GM10248 (cell line): ENCODE results near the gene KRTDAP.
A peak's percentile ranks its signal among the peaks of the same experiment; 100 is the strongest.

ENCODE experiments used
- CTCF ChIA-PET: fragments of 300-600 bp; sonication (Branson Sonifier 250); formaldehyde crosslinking; extraction: SDS; loops from one replicate; lab custom pipeline; 2021; ENCODE audit warnings: antibody characterized with exemption; lab: Yijun Ruan, JAX
- POLR2A ChIA-PET: fragments of 350-650 bp; sonication (Branson Sonifier 250); formaldehyde crosslinking; extraction: SDS; loops from one replicate; lab custom pipeline; 2020; ENCODE audit warnings: antibody characterized with exemption; lab: Yijun Ruan, JAX
- DNase-seq: peaks from one replicate; pipeline ENCODE4 v3.0.0; 2012; ENCODE audit errors: extremely low spot score
- TF ChIP-seq, protein P1 (sequence below): IDR thresholded peaks from 2 replicates; pipeline ENCODE4 v1.5.1; 2012; ENCODE audit warnings: mild to moderate bottlenecking, low read depth; ENCODE audit errors: extremely low read depth, missing control alignments, control extremely low read depth

Gene KRTDAP

DNA sequence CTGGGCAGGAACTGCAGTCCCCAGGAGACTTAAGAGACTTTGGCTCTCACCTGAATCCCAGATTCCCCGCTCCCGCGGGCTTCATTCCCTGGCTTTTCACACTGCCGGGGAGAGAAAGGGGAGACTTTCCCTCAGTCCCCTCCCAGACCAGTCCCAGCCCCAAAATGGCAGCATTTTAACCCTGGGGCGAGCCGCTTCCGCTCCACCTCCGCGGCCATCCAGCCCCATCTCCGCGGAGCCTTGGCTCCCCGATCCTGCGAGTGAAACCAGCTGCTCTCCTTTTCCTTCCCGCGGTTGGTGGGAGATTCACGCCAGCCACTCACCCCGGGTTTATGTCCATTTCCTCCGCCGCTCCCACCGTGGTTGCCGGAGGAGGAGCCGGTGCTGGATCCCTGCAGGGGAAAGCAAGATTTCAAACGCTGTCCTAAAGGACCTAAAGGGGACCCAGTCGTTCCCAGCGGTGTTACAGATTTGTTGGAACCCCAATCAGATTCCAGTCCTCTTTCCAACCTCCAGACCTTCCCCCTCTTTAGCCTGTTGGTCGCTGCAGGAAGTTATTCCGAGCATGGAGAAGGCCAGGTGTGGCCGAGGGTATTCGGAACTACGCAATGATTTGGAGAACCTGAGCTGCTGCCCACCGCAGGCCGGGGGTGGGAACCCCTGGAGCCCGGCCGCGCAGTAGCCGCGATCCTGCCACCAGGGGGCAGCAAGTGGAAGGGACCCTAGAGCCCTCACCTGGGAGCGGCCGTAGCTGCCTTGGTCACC lies 19.8 kb upstream of the KRTDAP start:
- POLR2A ChIA-PET, result interaction anchor here (0.6 to 1.3 kb wide), 3 partner anchors 19 to 157 kb away, joined by 3 to 4 read pairs (median 4); no protein-coding TSS in a partner anchor

GRCh38 chr19:35509018-35509652 lies 18.9 kb upstream of the KRTDAP start:
- ChIA-PET POLR2A (interaction anchor here (0.6 to 1.3 kb wide), 2 partner anchors 153 to 156 kb away, joined by 4 read pairs; no protein-coding TSS in a partner anchor), CTCF (interaction anchor here (0.8 to 8.1 kb wide), 27 partner anchors 11 to 240 kb away, joined by 3 to 126 read pairs (median 5); partner anchors contain the start of genes FFAR2 and USF2)
- TF ChIP-seq, protein P1, sequence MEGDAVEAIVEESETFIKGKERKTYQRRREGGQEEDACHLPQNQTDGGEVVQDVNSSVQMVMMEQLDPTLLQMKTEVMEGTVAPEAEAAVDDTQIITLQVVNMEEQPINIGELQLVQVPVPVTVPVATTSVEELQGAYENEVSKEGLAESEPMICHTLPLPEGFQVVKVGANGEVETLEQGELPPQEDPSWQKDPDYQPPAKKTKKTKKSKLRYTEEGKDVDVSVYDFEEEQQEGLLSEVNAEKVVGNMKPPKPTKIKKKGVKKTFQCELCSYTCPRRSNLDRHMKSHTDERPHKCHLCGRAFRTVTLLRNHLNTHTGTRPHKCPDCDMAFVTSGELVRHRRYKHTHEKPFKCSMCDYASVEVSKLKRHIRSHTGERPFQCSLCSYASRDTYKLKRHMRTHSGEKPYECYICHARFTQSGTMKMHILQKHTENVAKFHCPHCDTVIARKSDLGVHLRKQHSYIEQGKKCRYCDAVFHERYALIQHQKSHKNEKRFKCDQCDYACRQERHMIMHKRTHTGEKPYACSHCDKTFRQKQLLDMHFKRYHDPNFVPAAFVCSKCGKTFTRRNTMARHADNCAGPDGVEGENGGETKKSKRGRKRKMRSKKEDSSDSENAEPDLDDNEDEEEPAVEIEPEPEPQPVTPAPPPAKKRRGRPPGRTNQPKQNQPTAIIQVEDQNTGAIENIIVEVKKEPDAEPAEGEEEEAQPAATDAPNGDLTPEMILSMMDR, result no peak
- DNase-seq, result peak; percentile 83

More for the DNA sequence above, 19.8 kb upstream of the KRTDAP start:
- CTCF ChIA-PET, result interaction anchor here (0.9 to 8.1 kb wide), 51 partner anchors 8 to 368 kb away, joined by 3 to 126 read pairs (median 5); partner anchors contain the start of genes FFAR1, FFAR2, FXYD7 and USF2
- TF ChIP-seq, protein P1, result peak; percentile 94
- peak; percentile 93 for DNase-seq

DNA sequence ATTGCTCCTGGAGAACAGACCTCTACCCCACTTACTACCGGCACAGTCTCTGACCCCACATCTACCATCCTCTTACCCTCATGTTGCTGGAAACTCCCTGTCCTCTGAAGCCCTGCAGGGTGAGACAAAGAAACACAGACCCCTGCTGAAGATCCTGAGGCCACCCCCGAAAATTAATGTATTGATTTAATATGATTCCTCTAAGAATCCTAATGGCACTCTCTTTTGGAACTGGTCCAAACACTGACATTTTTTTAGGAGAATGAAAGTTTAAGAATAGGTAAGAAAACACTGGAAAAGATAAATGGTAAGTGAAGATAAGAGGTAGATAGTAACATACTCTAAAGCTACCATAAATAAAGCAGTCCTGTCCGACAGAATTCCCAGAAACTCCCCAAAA lies 17.9 kb upstream of the KRTDAP start:
- ChIA-PET POLR2A (no interaction called here), CTCF (interaction anchor here (1.2 to 8.1 kb wide), 8 partner anchors 12 to 155 kb away, joined by 3 to 126 read pairs (median 14); no protein-coding TSS in a partner anchor)
- no peak for DNase-seq
- TF ChIP-seq, protein P1, result no peak

DNA sequence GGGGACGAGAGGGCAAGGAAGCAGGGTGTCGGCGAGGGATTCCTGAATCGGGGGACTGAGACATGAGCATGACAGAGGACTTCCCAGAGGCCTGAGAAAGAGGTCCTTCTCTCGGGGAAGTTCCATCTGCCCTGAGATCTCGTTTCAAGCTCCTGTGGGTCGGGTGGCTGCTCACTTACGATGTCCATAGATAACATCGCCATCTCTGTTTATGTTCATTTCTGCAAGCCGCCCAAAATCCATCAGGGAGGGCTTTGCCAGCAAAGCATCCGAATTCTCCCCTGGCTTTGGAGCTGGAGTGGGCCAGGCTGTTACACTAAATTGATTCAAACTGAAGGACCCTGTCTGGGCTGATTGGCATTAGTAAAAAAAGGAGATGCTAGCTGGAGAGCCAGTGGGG lies 17.3 kb upstream of the KRTDAP start:
- POLR2A ChIA-PET, result no interaction called here
- CTCF ChIA-PET, result interaction anchor here (2.7 to 8.1 kb wide), 3 partner anchors 12 to 85 kb away, joined by 8 to 126 read pairs (median 40); no protein-coding TSS in a partner anchor
- TF ChIP-seq, protein P1, result no peak
- no peak for DNase-seq

- TF ChIP-seq, protein P1, result no peak
- ChIA-PET CTCF (interaction anchor here (0.9 to 8.1 kb wide), 7 partner anchors 10 to 153 kb away, joined by 3 to 126 read pairs (median 6); no protein-coding TSS in a partner anchor), POLR2A (no interaction called here)
- no peak for DNase-seq
These were observed 15.7 kb upstream of the KRTDAP start for GRCh38 chr19:35506011-35506410.

DNA sequence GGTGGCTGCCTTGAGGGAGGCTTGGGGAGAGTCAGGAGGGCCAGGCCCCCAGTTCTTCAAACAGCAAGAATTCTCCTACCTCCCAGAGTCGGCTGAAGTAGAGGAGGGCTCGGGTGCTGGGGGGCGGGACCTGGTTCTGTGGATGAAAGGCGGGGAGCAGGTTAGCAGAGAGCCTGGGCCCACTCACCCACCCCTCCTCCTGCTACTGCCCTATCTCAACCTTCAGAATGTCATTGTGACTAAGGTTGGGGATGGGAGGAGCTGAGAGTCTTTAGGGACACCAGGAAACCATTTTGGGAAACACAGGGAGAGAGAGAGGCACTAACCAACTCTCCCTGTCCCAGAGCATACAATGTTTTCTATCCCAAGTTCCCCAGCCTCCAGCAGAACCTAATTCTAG lies 12.5 kb upstream of the KRTDAP start:
- TF ChIP-seq, protein P1, result no peak
- POLR2A ChIA-PET, result interaction anchor here (0.7 kb wide), 1 partner anchor 384 kb away, joined by 3 read pairs; no protein-coding TSS in a partner anchor
- CTCF ChIA-PET, result interaction anchor here (1.1 to 3.2 kb wide), 5 partner anchors 8 to 150 kb away, joined by 3 to 13 read pairs (median 5); no protein-coding TSS in a partner anchor
- no peak for DNase-seq
